GM12878 (cell line): ENCODE results near the gene DNAH17. TPM values are rescaled to one million over a fixed set of nuclear protein-coding genes. Genes with fewer than 3 reads are reported as not detected.
A peak's percentile ranks its signal among the peaks of the same experiment; 100 is the strongest.

Source experiments
- ATAC-seq: fragments of 200-7000 bp; cut with Tn5 transposase; 3 replicates; pipeline ENCODE4 v1.9.1; 2020; ENCODE audit warnings: mild to moderate bottlenecking, moderate library complexity
- BruUV-seq: library from RNA; stranded (reverse); fragments of 400-500 nt; replicated peaks from 2 replicates; lab custom pipeline; 2021; lab: Mats Ljungman, UMichigan
- CTCF ChIA-PET: fragments of 300-600 bp; sonication (Branson Sonifier 250); formaldehyde crosslinking; extraction: SDS; loops from one replicate; lab custom pipeline; 2021; ENCODE audit warnings: inconsistent platforms; lab: Yijun Ruan, JAX
- POLR2A ChIA-PET: fragments of 350-600 bp; formaldehyde crosslinking; extraction: SDS; loops from one replicate; lab custom pipeline; 2021; ENCODE audit warnings: inconsistent platforms; lab: Charles Lee
- RAD21 ChIA-PET: fragments of 300-600 bp; sonication (Branson Sonifier 250); formaldehyde crosslinking; loops from one replicate; lab custom pipeline; 2023; ENCODE audit warnings: antibody characterized with exemption; ENCODE audit not compliant: unreplicated experiment; lab: Charles Lee
- SMC1A ChIA-PET: fragments of 300-600 bp; sonication (Branson Sonifier 250); formaldehyde crosslinking; loops from one replicate; lab custom pipeline; 2023; ENCODE audit not compliant: unreplicated experiment, uncharacterized antibody; lab: Charles Lee
- DNase-seq: peaks from one replicate; pipeline ENCODE4 v3.0.0-alpha.2; 2011; ENCODE audit warnings: low read depth, low spot score
- FAIRE-seq: peaks from 3 replicates; lab custom pipeline; 2011; peaks lifted over from hg19 to GRCh38; lab: Jason Lieb, UNC
- H2AFZ ChIP-seq: 2 replicates; pipeline ENCODE4 v1.6.0; 2011; ENCODE audit warnings: low read depth, low read length, control low read depth; ENCODE audit not compliant: control insufficient read depth
- H3K27ac ChIP-seq: 2 replicates; pipeline ENCODE4 v1.5.1; 2011; ENCODE audit warnings: control low read depth; ENCODE audit not compliant: control insufficient read depth, insufficient read depth
- H3K27me3 ChIP-seq, 2 experiments: replicated peaks in 1 of 2; 2 replicates each; pipeline versions ENCODE4 v1.6.0 to v1.6.1; 2011; ENCODE audit warnings: low read length in 1 of 2; ENCODE audit not compliant: control insufficient read depth in 2 of 2, insufficient read depth in 2 of 2
- H3K36me3 ChIP-seq, 2 experiments: 2 replicates each; pipeline ENCODE4 v1.5.1; 2011; ENCODE audit warnings: low read length in 1 of 2; ENCODE audit not compliant: control insufficient read depth in 2 of 2, insufficient read depth in 2 of 2
- H3K4me1 ChIP-seq: 2 replicates; pipeline ENCODE4 v1.6.1; 2011; ENCODE audit warnings: mild to moderate bottlenecking, low read length, moderate library complexity, mixed read lengths; ENCODE audit not compliant: control insufficient read depth, insufficient read depth
- H3K4me2 ChIP-seq: 2 replicates; pipeline ENCODE4 v1.6.0; 2011; ENCODE audit warnings: control low read depth; ENCODE audit not compliant: control insufficient read depth, insufficient read depth
- H3K4me3 ChIP-seq: fragments of 200-600 bp; sonication (generic); 2 replicates; pipeline ENCODE4 v1.5.1; 2016
- H3K79me2 ChIP-seq: 2 replicates; pipeline ENCODE4 v1.6.0; 2011; ENCODE audit warnings: low read length; ENCODE audit not compliant: control insufficient read depth, insufficient read depth
- H3K9ac ChIP-seq: 2 replicates; pipeline ENCODE4 v1.8.0; 2011; ENCODE audit warnings: low read length, control low read depth, mixed read lengths; ENCODE audit not compliant: control insufficient read depth, insufficient read depth
- H3K9me3 ChIP-seq: replicated peaks from 3 replicates; pipeline ENCODE4 v1.5.1; 2011; ENCODE audit warnings: mild to moderate bottlenecking, low read length; ENCODE audit not compliant: control insufficient read depth, insufficient read depth
- H4K20me1 ChIP-seq: 2 replicates; pipeline ENCODE4 v1.6.0; 2011; ENCODE audit not compliant: control insufficient read depth, insufficient read depth
- CREM ChIP-seq: IDR thresholded peaks from 2 replicates; pipeline ENCODE4 v1.6.1; 2014; ENCODE audit warnings: antibody characterized with exemption, low read depth
- ELK1 ChIP-seq: IDR thresholded peaks from 2 replicates; pipeline ENCODE4 v1.6.1; 2012; ENCODE audit warnings: low read depth, low read length, improper control_type of control experiment
- MYC ChIP-seq: IDR thresholded peaks from 2 replicates; pipeline ENCODE4 v1.6.1; 2011; ENCODE audit warnings: mild to moderate bottlenecking, low read length, moderate library complexity, inconsistent platforms; ENCODE audit not compliant: insufficient read depth, insufficient replicate concordance, insufficient read length, severe bottlenecking
- PAX5 ChIP-seq: IDR thresholded peaks from 2 replicates; pipeline ENCODE4 v1.6.1; 2011; ENCODE audit warnings: low read depth, low read length, borderline replicate concordance
- RAD21 ChIP-seq: IDR thresholded peaks from 2 replicates; pipeline ENCODE4 v1.6.1; 2011; ENCODE audit warnings: mild to moderate bottlenecking, low read depth, low read length, moderate library complexity; ENCODE audit not compliant: insufficient read depth
- SMAD5 ChIP-seq: IDR thresholded peaks from 2 replicates; pipeline ENCODE4 v1.6.1; 2016; ENCODE audit warnings: antibody characterized with exemption, low read depth
- YBX1 ChIP-seq: fragments of 450-650 bp; IDR thresholded peaks from 2 replicates; pipeline ENCODE4 v1.6.1; 2016; ENCODE audit warnings: antibody characterized with exemption
- ZNF24 ChIP-seq: fragments of 450-650 bp; IDR thresholded peaks from 2 replicates; pipeline ENCODE4 v1.6.1; 2017; ENCODE audit warnings: antibody characterized with exemption, mild to moderate bottlenecking
- ZNF687 ChIP-seq: fragments of 450-650 bp; IDR thresholded peaks from 2 replicates; pipeline ENCODE4 v1.6.1; 2017; ENCODE audit warnings: mild to moderate bottlenecking, moderate library complexity
- WGBS: methylation state at CpG from one replicate; pipeline ENCODE4 v1.1.6; 2016; ENCODE audit warnings: low lambda C conversion rate; ENCODE audit not compliant: insufficient replicate concordance, insufficient coverage; ENCODE audit errors: missing lambda C conversion rate; 5-methylcytosine and 5-hydroxymethylcytosine counted together
- in situ Hi-C: fragments of 300-500 bp; cut with MboI; formaldehyde crosslinking; loops from 9 replicates; pipeline ENCODE4 v1.14.3; 2018; ENCODE audit warnings: mixed read lengths
- intact Hi-C: fragments of 100-400 bp; cut with micrococcal nuclease; formaldehyde crosslinking; loops from one replicate; pipeline ENCODE4 v1.14.2; 2022; ENCODE audit not compliant: unreplicated experiment
- polyA plus RNA-seq, 11 experiments: library from polyadenylated mRNA; depleted of rRNA in 4 of 11; unstranded in 6 of 11; stranded (reverse) in 5 of 11; fragments of >200 nt; fragmentation: Nextera tagmentation in 4 of 11; fragmentation: Illumina TruSeq in 1 of 11; extraction: Ambion mirVana in 4 of 11; extraction: Trizol in 1 of 11; gene quantifications; 1 replicate in 1 of 11; 2 replicates in 10 of 11; pipeline versions ENCODE4 v1.2.1 to v1.2.3, GENCODE V29; 2011 to 2016; ENCODE audit warnings: inconsistent platforms in 2 of 11, missing spikeins in 2 of 11, low read depth in 1 of 11
- total RNA-seq, 4 experiments: library from RNA; depleted of rRNA in 3 of 4; stranded (reverse); fragments of >200 nt in 3 of 4; fragmentation: Illumina TruSeq in 1 of 4; extraction: Trizol in 1 of 4; gene quantifications; 2 replicates each; pipeline versions ENCODE4 v1.2.1 to v1.2.3, GENCODE V29; 2013 to 2021
- TF ChIP-seq, protein P1 (sequence below): fragments of 450-650 bp; IDR thresholded peaks from 2 replicates; pipeline ENCODE4 v1.6.1; 2016; ENCODE audit warnings: mild to moderate bottlenecking
- TF ChIP-seq, protein P2 (sequence below), 3 experiments: IDR thresholded peaks in 2 of 3; conservative IDR thresholded peaks in 1 of 3; 2 replicates each; pipeline ENCODE4 v1.5.1; 2011; ENCODE audit warnings: low read depth in 3 of 3, low read length in 3 of 3, mild to moderate bottlenecking in 3 of 3, control low read depth in 2 of 3, moderate library complexity in 2 of 3, inconsistent platforms in 1 of 3, mixed read lengths in 1 of 3; ENCODE audit not compliant: control insufficient read depth in 2 of 3, insufficient read depth in 1 of 3; ENCODE audit errors: extremely low read depth in 1 of 3

Gene DNAH17
- total and polyA plus RNA-seq, 10 of the 15 experiments (the other 5 are each of a cell fraction or from before 2014, with no cell fraction given), result 0.16 to 2.9 (median 0.56) TPM

DNA sequence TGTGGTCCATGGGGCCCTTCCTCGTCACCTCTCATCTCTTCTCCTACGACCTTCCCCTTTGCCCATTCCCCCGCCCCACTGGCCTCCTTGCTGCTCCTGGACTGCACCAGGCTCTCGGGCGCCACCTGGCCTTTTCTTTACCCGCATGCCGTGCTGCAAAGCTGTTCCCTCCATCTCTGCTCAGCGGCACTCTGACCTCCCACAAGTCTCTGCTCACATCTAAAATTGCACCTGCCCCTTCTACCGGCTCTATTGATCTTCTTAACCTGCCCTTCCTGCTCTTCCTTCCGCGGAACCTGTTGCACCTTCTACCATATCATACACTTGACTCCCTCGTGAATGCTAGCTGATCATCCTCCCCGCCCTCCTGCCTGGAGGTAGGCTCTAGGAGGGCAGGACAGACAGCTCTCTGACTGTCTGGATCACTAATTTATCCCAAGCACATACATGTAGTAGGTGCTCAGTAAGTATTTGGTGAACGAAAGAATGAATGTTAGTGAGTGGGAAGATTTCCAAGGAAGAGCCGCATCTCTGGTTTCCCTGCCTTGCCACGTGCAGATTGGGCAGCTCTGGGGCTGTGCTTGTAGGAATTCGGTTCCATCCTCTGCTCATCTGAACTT is 17.3 kb downstream of the DNAH17 start:
- RAD21 ChIA-PET, result no interaction called here
- DNase-seq (no peak), ATAC-seq (no peak)
- intact Hi-C loops, result no loop called here
- POLR2A ChIA-PET, result no interaction called here
- Histone ChIP-seq H3K4me3 (no peak overlapping the region), H3K9me3 (no peaks in the 10 kb centered on the region), H4K20me1 (no peaks in the 10 kb centered on the region), H3K4me2 (no peak overlapping the region), H3K79me2 (no peaks in the 10 kb centered on the region), H2AFZ (no peak overlapping the region), H3K27me3 (peaks cover 0 to under 1% of the 10 kb centered on the region in 2 experiments; a peak in 3 of 4 replicates)
- BruUV-seq, result no TSS peak
- in situ Hi-C loops, result no loop called here
- SMC1A ChIA-PET, result interaction anchor here (0.7 kb wide), 1 partner anchor 43 kb away, joined by 3 read pairs; no protein-coding TSS in a partner anchor
- CTCF ChIA-PET, result interaction anchor here (1.0 to 1.1 kb wide), 2 partner anchors 98 to 106 kb away, joined by 3 read pairs; no protein-coding TSS in a partner anchor
- TF ChIP-seq, protein P1, sequence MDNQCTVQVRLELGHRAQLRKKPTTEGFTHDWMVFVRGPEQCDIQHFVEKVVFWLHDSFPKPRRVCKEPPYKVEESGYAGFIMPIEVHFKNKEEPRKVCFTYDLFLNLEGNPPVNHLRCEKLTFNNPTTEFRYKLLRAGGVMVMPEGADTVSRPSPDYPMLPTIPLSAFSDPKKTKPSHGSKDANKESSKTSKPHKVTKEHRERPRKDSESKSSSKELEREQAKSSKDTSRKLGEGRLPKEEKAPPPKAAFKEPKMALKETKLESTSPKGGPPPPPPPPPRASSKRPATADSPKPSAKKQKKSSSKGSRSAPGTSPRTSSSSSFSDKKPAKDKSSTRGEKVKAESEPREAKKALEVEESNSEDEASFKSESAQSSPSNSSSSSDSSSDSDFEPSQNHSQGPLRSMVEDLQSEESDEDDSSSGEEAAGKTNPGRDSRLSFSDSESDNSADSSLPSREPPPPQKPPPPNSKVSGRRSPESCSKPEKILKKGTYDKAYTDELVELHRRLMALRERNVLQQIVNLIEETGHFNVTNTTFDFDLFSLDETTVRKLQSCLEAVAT, result no peak
- TF ChIP-seq ZNF687, result no peak
- no peak for TF ChIP-seq SMAD5
- no peak for TF ChIP-seq ELK1
- no peak for TF ChIP-seq CREM
- peak; percentile 26; the same call in 1 of the 2 replicates for TF ChIP-seq RAD21
- no peak for TF ChIP-seq YBX1
- TF ChIP-seq, protein P2, sequence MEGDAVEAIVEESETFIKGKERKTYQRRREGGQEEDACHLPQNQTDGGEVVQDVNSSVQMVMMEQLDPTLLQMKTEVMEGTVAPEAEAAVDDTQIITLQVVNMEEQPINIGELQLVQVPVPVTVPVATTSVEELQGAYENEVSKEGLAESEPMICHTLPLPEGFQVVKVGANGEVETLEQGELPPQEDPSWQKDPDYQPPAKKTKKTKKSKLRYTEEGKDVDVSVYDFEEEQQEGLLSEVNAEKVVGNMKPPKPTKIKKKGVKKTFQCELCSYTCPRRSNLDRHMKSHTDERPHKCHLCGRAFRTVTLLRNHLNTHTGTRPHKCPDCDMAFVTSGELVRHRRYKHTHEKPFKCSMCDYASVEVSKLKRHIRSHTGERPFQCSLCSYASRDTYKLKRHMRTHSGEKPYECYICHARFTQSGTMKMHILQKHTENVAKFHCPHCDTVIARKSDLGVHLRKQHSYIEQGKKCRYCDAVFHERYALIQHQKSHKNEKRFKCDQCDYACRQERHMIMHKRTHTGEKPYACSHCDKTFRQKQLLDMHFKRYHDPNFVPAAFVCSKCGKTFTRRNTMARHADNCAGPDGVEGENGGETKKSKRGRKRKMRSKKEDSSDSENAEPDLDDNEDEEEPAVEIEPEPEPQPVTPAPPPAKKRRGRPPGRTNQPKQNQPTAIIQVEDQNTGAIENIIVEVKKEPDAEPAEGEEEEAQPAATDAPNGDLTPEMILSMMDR (IDR thresholded peaks at IDR 0.05 in 2 of 3, conservative IDR thresholded peaks at IDR 0.05 in 1 of 3; ENCODE audit: control insufficient read depth in 2 of 3, extremely low read depth in 1 of 3, insufficient read depth in 1 of 3, low read depth in 3 of 3, low read length in 3 of 3), result peak; percentile 19 to 29 (median 24); a peak in 4 of 6 replicates
- no peak for TF ChIP-seq MYC
- no peak for TF ChIP-seq ZNF24
- no peak for TF ChIP-seq PAX5
- TF ChIP-seq, all 136 proteins: peak for 2
- Histone ChIP-seq H3K4me1 (no peaks in the 10 kb centered on the region), H3K27ac (no peak overlapping the region), H3K9ac (no peak overlapping the region), H3K36me3 (no peaks in the 10 kb centered on the region)
- whole genome bisulfite sequencing, result 23% methylated on average over 17 of the region's 17 CpGs
- FAIRE-seq, result no peak
